ENCODE data around the gene RDX.

- TF ChIP-seq POLR2A (IDR thresholded peaks at IDR 0.05; ENCODE audit: low read length) (no peak), GATA1 (IDR thresholded peaks at IDR 0.05; ENCODE audit: low read depth, low read length) (no peak)
These were observed 11.7 kb upstream of the RDX start for GRCh38 chr11:110308071-110308470.

All from erythroblast (primary cell).